Mammary epithelial cell (primary cell): ENCODE data around the gene LY9.

Source experiments
- CTCF ChIP-seq, 2 donors: IDR thresholded peaks in 1 of 2; conservative IDR thresholded peaks in 1 of 2; 2 replicates each; pipeline ENCODE4 v1.5.1; 2011 to 2012; ENCODE audit warnings: inconsistent platforms in 2 of 2, low read length in 2 of 2, mild to moderate bottlenecking in 2 of 2, control low read depth in 1 of 2, low read depth in 1 of 2; ENCODE audit not compliant: insufficient read depth in 1 of 2; ENCODE audit errors: extremely low read depth in 1 of 2
- EZH2 ChIP-seq: IDR thresholded peaks from 2 replicates; pipeline ENCODE4 v1.6.1; 2012; ENCODE audit warnings: low read length, inconsistent platforms, borderline replicate concordance

- TF ChIP-seq CTCF (conservative IDR thresholded peaks at IDR 0.05 in 1 of 2, IDR thresholded peaks at IDR 0.05 in 1 of 2; ENCODE audit: extremely low read depth in 1 of 2, insufficient read depth in 1 of 2, low read depth in 1 of 2, low read length in 2 of 2) (no peak), EZH2 (no peak)
These were observed 57.8 kb downstream of the LY9 start for GRCh38 chr1:160853754-160854153.
